ENCODE measurements around the gene ATP13A5. TPM values are rescaled to one million over a fixed set of nuclear protein-coding genes. Genes with fewer than 3 reads are reported as not detected.

The ATP13A5 gene
- total RNA-seq, 1 donor from 2014 or later = not detected

GRCh38 chr3:193270451-193270850, 108.1 kb downstream of the ATP13A5 start:
- Mint-ChIP-seq H3K27me3 (ENCODE audit: low read depth, unreplicated experiment) (no peaks in the 10 kb centered on the region), H3K36me3 (ENCODE audit: low read depth, unreplicated experiment) (no peaks in the 10 kb centered on the region), H3K4me1 (ENCODE audit: low read depth, unreplicated experiment) (no peaks in the 10 kb centered on the region), H3K9me3 (ENCODE audit: unreplicated experiment) (no peaks in the 10 kb centered on the region), H3K4me3 (ENCODE audit: unreplicated experiment) (no peak overlapping the region), H3K27ac (ENCODE audit: unreplicated experiment) (no peak overlapping the region)
- Histone ChIP-seq H3K4me2 (ENCODE audit: low read length) (no peak overlapping the region), H3K36me3 (ENCODE audit: insufficient read depth, low read length) (no peaks in the 10 kb centered on the region), H3K9me3 (ENCODE audit: insufficient read depth, low read depth, low read length) (no peaks in the 10 kb centered on the region), H3K27ac (ENCODE audit: low read depth, low read length) (no peak overlapping the region), H3K27me3 (ENCODE audit: insufficient read depth, low read length) (no peaks in the 10 kb centered on the region), H3K79me2 (ENCODE audit: insufficient read depth, low read length) (no peaks in the 10 kb centered on the region), H4K20me1 (ENCODE audit: insufficient read depth, low read length) (no peaks in the 10 kb centered on the region), H3K9ac (ENCODE audit: low read length) (no peak overlapping the region), H2AFZ (ENCODE audit: low read depth, low read length) (no peak overlapping the region), H3K4me3 (ENCODE audit: insufficient read depth, low read depth, low read length) (no peak overlapping the region), H3K4me1 (ENCODE audit: insufficient read depth, low read length) (no peaks in the 10 kb centered on the region)
- DNase-seq (ENCODE audit: low read depth) (no peak), FAIRE-seq (no peak)
- TF ChIP-seq CTCF (IDR thresholded peaks at IDR 0.05; ENCODE audit: insufficient read depth, low read depth, low read length) (no peak), EZH2 (IDR thresholded peaks at IDR 0.05; ENCODE audit: insufficient read depth, low read length) (no peak)

- no peaks in the 10 kb centered on the region for H3K9me3 ChIP-seq (ENCODE audit: insufficient read depth, low read depth, low read length)
- no peaks in the 10 kb centered on the region for H4K20me1 ChIP-seq (ENCODE audit: insufficient read depth, low read length)
- no peak overlapping the region for H2AFZ ChIP-seq (ENCODE audit: low read depth, low read length)
- no peaks in the 10 kb centered on the region for H3K79me2 ChIP-seq (ENCODE audit: insufficient read depth, low read length)
- Mint-ChIP-seq H3K36me3 (ENCODE audit: low read depth, unreplicated experiment) (no peaks in the 10 kb centered on the region), H3K4me3 (ENCODE audit: unreplicated experiment) (no peak overlapping the region), H3K9me3 (ENCODE audit: unreplicated experiment) (no peaks in the 10 kb centered on the region), H3K4me1 (ENCODE audit: low read depth, unreplicated experiment) (no peaks in the 10 kb centered on the region), H3K27me3 (ENCODE audit: low read depth, unreplicated experiment) (no peaks in the 10 kb centered on the region), H3K27ac (ENCODE audit: unreplicated experiment) (no peak overlapping the region)
- no peak overlapping the region for H3K4me2 ChIP-seq (ENCODE audit: low read length)
- no peak overlapping the region for H3K27ac ChIP-seq (ENCODE audit: low read depth, low read length)
- no peaks in the 10 kb centered on the region for H3K27me3 ChIP-seq (ENCODE audit: insufficient read depth, low read length)
- no peak for TF ChIP-seq CTCF (IDR thresholded peaks at IDR 0.05; ENCODE audit: insufficient read depth, low read depth, low read length)
- TF ChIP-seq EZH2 (IDR thresholded peaks at IDR 0.05; ENCODE audit: insufficient read depth, low read length) = no peak
- FAIRE-seq = no peak
- no peaks in the 10 kb centered on the region for H3K4me1 ChIP-seq (ENCODE audit: insufficient read depth, low read length)
- DNase-seq (ENCODE audit: low read depth) = no peak
- H3K4me3 ChIP-seq (ENCODE audit: insufficient read depth, low read depth, low read length) = no peak overlapping the region
- no peaks in the 10 kb centered on the region for H3K36me3 ChIP-seq (ENCODE audit: insufficient read depth, low read length)
- H3K9ac ChIP-seq (ENCODE audit: low read length) = no peak overlapping the region
These were observed 109.1 kb downstream of the ATP13A5 start for GRCh38 chr3:193269343-193270028.

GRCh38 chr3:193262707-193263106, 115.8 kb downstream of the ATP13A5 start:
- Mint-ChIP-seq H3K9me3 (ENCODE audit: unreplicated experiment) (no peaks in the 10 kb centered on the region), H3K27me3 (ENCODE audit: low read depth, unreplicated experiment) (no peaks in the 10 kb centered on the region), H3K36me3 (ENCODE audit: low read depth, unreplicated experiment) (peaks cover 6% of the 10 kb centered on the region), H3K4me1 (ENCODE audit: low read depth, unreplicated experiment) (no peaks in the 10 kb centered on the region), H3K4me3 (ENCODE audit: unreplicated experiment) (no peak overlapping the region), H3K27ac (ENCODE audit: unreplicated experiment) (no peak overlapping the region)
- Histone ChIP-seq H3K79me2 (ENCODE audit: insufficient read depth, low read length) (no peaks in the 10 kb centered on the region), H3K36me3 (ENCODE audit: insufficient read depth, low read length) (no peaks in the 10 kb centered on the region), H4K20me1 (ENCODE audit: insufficient read depth, low read length) (no peaks in the 10 kb centered on the region), H3K4me2 (ENCODE audit: low read length) (no peak overlapping the region), H3K9me3 (ENCODE audit: insufficient read depth, low read depth, low read length) (no peaks in the 10 kb centered on the region), H3K4me1 (ENCODE audit: insufficient read depth, low read length) (no peaks in the 10 kb centered on the region), H2AFZ (ENCODE audit: low read depth, low read length) (no peak overlapping the region), H3K4me3 (ENCODE audit: insufficient read depth, low read depth, low read length) (no peak overlapping the region), H3K27ac (ENCODE audit: low read depth, low read length) (no peak overlapping the region), H3K9ac (ENCODE audit: low read length) (no peak overlapping the region), H3K27me3 (ENCODE audit: insufficient read depth, low read length) (no peaks in the 10 kb centered on the region)
- DNase-seq (ENCODE audit: low read depth) = no peak
- no peak for FAIRE-seq
- TF ChIP-seq CTCF (IDR thresholded peaks at IDR 0.05; ENCODE audit: insufficient read depth, low read depth, low read length) = no peak
- TF ChIP-seq EZH2 (IDR thresholded peaks at IDR 0.05; ENCODE audit: insufficient read depth, low read length) = no peak

Measured in astrocyte (in vitro differentiated cells and primary cell).